HG02798 (cell line): ENCODE data around the gene ARMC5.
"Not testable (repeated sequence)": the region's sequence is repeated elsewhere in the genome, so short reads cannot be mapped to it uniquely, and the experiment has no call there.

Experiments
- ATAC-seq: cut with Tn5 transposase; IDR thresholded peaks from one replicate; pipeline ENCODE4 v1.9.1; 2021; ENCODE audit warnings: mild to moderate bottlenecking; ENCODE audit not compliant: unreplicated experiment, poor library complexity

ARMC5 gene

DNA sequence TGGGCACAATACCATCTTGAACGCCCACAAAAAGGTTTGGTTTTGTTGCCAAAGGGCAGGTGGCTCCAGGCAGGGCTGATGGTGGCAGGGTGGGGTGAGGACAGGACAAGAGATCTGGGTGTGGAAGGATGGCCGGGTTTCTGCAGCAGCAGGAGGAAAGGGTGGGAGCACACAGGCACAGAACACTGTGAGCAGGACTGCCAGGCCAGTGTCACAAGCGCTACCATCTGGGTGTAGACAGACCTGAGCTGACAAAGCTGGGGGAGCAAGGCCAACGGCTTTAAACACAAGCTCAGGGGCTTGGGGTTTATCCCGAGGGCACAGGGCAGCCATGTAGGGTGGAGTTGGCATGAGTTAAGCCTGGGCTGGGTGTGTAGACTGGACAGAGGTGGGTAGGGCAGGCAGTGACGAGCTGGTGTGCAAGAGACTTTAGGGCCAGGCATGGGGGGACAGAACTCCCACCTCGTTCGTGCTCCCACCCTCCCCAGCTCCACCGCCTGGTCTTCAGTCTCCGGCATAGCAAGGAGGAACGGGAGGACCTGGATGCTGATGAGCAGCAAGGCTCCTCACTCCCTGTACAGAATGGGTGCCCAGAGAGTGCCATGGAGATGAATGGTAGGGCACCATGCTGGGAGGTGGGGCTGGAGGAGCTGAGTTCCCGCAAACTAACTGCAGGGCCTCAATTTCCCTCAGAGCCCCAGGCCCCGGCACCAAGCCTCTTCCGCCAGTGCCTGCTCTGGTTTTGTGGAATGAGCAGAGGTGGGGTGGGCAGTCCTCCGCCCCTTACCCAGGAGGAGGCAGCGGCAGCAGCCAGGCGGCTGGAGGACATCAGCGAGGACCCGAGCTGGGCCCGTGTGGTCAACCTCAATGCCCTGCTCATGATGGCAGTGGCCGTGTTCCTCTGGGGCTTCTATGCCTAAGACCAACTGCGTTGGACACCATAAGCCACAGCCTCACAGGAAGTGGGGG is 30.6 kb downstream of the ARMC5 start:
- ATAC-seq = no peak

DNA sequence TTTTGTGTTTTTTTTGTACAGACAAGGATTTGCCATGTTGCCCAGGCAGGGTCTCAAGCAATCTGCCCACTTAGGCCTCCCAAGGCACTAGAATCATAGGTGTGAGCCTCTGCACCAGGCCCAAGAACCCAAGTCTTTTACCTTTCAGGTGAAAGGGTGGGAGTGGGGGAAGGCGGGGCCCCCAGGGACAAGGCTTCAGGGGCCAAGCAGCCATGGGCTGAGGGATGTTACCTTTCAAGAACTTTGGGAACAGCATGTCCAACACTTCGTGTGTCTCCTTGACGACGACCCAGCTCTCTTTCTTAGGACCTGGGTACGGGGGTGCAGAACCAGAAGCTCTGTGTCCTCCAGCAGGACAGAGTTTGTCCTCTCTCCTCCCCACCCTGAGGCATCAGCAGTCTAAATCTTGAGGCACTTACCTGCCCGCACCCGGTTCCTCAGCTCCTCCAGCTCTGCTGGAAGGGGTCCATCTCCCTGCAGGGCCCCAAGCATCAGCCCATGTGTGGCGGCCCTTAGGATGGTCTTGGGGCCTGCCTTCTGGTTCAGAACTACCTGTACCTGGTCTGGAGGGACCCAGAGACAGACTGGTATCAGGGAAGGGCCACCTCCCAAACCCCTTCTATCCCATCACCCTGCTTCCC is 32.6 kb downstream of the ARMC5 start:
- no peak for ATAC-seq

GRCh38 chr16:31493506-31494125 is 34.3 kb downstream of the ARMC5 start:
- no peak for ATAC-seq

DNA sequence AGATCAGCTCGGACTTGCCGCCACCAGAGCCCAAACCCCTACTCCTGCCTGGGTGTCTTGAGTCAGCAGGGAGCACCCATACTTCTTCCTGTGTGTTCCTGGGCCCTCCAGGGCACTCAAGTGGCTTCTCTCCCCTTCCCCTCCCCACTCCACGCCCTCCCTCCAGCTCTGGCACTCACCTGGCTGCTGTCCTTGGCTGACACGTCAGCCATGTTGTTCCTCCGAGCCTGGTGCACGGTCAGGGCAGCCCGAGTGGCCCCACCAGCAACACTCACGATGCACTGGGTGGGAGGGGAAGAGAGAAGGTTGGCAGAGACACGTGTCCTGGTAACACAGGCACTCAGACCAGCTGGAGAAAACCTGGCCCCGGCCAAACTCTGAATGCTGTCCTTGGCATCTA is 37.4 kb downstream of the ARMC5 start:
- ATAC-seq = no peak

- ATAC-seq = no peak
Measured at GRCh38 chr16:31498493-31498892, 39.2 kb downstream of the ARMC5 start.

DNA sequence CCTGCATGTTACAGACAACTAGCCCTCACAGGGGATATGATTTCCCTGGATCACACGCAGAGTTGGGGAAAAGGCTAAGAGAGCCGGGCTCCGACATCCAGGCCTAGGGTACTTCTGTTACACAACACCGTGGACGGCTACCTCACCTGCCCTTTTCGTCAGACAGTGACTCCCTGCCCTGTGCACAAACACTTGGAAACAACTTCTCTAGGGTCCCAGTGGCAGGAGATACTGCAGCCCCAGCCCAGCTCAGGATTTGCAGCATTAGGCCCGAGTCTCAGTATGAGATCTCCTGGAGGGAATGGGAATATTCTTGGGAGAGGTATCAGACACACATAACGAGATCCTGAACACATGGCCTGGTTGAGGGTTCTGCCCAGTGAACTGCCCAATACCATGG is 40.6 kb downstream of the ARMC5 start:
- ATAC-seq = no peak

- no peak for ATAC-seq
Measured at GRCh38 chr16:31501226-31501965, 42.1 kb downstream of the ARMC5 start.

DNA sequence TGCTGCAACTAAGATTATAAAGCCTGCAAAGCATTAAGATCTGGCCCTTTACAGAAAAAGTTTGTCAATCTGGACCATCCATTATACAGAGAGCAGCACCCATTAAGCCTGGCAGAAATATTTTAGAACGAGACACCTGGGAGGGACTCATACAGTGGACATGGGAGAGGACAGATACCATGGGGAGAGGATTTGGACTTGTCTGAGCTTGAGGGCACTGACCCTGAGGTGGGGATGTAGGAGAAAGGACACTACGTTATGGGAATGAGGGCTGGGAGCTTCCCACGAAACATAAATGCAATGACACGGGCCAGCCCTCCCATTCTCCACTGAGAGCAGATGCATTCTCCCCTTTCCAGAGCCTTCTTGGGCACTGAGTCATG is 42.7 kb downstream of the ARMC5 start:
- no peak for ATAC-seq

DNA sequence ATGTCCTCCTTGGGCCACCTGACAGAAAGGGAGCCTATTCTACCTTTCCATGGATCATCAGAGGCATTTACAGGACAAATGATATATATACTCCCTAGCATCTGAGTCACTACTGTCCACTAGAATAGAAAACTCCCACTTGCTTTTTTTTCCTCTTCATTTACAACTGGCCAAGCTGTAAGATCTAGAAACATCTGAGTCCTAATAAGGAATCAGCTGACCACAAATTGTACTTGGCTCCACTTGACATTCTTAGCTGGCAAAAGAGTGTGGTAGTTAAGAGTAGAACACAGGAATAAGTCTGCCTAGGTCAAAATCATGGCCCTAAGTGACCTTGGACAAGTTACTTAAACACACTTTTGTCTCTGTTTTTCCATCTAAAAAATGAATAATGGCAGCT is 43.7 kb downstream of the ARMC5 start:
- no peak for ATAC-seq

DNA sequence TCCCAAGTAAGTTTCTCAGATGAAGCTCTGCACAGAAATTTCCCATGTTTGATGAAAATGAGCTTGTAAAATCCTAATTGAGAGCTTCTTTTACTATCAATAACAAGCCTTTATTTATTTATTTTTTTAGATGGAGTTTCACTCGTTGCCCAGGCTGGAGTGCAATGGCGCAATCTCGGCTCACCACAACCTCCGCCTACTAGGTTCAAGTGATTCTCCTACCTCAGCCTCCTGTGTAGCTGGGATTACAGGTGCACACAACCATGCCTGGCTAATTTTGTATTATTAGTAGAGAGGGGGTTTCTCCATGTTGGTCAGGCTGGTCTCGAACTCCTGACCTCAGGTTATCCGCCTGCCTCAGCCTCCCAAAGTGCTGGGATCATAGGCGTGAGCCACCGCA is 44.3 kb downstream of the ARMC5 start:
- not testable (repeated sequence) for ATAC-seq

- ATAC-seq = no peak
Measured at GRCh38 chr16:31504159-31504558, 44.9 kb downstream of the ARMC5 start.

DNA sequence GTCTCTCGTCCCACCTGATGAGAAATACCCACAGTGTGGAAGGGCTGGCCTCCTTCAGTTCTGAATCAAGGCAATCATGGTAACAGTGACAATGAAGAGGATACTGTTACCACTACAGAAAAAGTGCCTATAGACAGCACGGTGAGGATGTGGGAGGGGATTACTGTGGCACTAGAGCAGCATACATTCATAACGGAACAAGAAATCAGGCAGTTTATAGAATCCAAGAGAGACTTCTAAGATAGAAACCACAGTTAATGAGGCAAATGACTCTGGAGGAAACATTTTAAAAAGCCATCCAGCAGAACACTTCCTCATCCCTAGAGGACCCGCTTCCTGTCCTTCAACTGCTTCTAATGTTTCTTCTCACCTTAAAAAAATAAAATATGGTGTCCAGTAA is 46.2 kb downstream of the ARMC5 start:
- ATAC-seq = no peak

GRCh38 chr16:31507617-31507928 is 48.3 kb downstream of the ARMC5 start:
- ATAC-seq = no peak

DNA sequence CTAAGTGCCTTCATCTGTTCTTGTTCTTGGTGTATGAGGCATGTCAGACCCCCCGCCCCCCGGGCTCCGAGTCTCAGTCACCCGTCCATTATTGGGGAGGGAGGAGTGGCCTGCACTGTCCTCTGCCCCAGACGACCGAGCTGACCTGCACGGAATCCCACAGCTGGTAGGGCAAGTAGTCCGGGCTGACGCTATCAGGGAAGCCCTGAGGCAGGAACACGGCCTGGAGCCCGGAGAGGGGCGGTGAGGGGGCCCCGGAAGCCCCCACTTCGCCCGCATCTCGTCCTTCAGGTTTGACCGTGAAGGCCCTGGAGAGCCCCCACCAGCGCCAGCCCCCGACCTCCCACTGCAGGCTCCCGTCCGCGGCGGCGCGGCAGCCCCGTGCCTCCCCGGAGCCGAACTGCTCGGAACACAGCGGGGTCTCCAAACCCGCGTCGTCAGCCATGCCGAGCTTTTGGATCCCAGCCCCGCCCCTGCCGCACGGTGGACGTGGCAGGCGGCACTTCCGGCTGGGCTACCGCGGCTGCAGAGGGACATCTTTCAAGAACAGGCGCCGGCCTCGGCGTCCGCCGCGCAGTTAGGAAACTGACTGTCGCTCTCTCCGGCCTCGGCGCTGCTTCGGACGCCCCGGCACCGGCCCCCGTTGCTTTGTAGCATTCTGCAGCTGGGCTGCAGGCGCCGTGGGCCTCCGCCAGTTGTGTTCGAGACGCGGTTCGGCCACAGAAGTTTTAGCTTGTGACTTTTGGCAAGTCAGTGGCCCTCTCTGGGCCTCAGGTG is 48.8 kb downstream of the ARMC5 start, which contains the start of gene RUSF1:
TSS of gene RUSF1 (minus strand) at position 463 of the 777 bp plus-strand sequence. CDS start at position 445, 18 bp downstream.
- peak; percentile 95 for ATAC-seq

DNA sequence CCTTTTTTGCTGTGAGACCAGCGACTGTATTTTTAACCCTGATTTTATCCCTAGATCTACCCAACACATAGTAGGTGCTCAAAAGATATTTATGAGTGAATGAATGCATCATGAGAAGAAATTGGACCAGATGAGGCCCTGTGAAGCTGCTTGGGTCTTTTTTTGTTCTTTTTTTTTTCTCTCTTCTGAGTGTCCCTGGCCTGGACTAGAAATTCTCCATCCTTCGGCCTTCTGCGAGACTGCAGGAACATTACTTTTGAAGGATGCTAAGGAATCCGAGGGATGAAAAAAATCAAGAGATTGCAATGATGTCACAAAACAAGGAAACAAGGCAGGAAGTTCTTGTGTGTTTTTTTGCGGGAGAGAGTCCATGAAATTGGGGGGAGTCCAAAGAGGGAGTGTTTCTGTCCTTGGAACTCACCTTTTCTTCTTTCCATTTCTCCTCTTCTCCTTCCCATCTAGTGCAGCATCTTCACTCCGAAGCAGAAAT is 49.5 kb downstream of the ARMC5 start:
- no peak for ATAC-seq

DNA sequence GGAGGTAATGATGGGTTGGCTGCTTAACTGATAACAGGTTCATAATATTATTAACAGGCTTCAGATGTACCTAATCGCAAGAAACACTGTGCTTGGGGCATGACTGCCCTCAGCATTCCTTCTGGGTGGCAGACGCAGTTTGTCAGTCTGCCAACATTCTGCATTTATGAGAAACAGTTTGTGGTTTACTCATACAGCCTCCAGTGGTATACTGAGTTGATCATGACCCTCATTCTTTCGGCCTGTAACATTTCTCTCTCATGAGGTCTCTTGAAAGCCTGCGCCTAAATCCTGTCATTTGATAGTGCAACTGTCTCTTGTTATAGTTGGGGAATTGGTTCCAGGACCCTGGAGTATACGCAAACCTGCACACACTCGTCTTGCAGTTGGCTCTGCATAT is 53.8 kb downstream of the ARMC5 start:
- no peak for ATAC-seq

- no peak for ATAC-seq
Measured at GRCh38 chr16:31513884-31514283, 54.6 kb downstream of the ARMC5 start.
